ENCODE measurements around the gene TENT5C. TPM values are rescaled to one million over a fixed set of nuclear protein-coding genes. Genes with fewer than 3 reads are reported as not detected.

The TENT5C gene
- total RNA-seq, 1 donor from 2014 or later: 0.53 TPM

- Histone ChIP-seq H3K4me3 (ENCODE audit: low read depth, low read length) (no peak overlapping the region), H3K36me3 (ENCODE audit: control insufficient read depth, insufficient read depth, low read length) (no peaks in the 10 kb centered on the region), H3K27me3 (ENCODE audit: control insufficient read depth, insufficient read depth, low read length) (peaks cover 5% of the 10 kb centered on the region)
- no peak for FAIRE-seq
- DNase-seq (ENCODE audit: low read depth): peak; percentile 81
- TF ChIP-seq CTCF (IDR thresholded peaks at IDR 0.05; ENCODE audit: insufficient read depth, low read length, severe bottlenecking): no peak
Observed at GRCh38 chr1:117673405-117673804, 67.6 kb downstream of the TENT5C start.

GRCh38 chr1:117674521-117675400 lies 68.9 kb downstream of the TENT5C start:
- DNase-seq (ENCODE audit: low read depth): peak; percentile 50
- no peak for FAIRE-seq

GRCh38 chr1:117675907-117676430 lies 70.1 kb downstream of the TENT5C start:
- no peak overlapping the region for H3K4me3 ChIP-seq (ENCODE audit: low read depth, low read length)
- DNase-seq (ENCODE audit: low read depth): no peak
- FAIRE-seq: no peak
- H3K27me3 ChIP-seq (ENCODE audit: control insufficient read depth, insufficient read depth, low read length): peaks cover 7% of the 10 kb centered on the region
- TF ChIP-seq CTCF (IDR thresholded peaks at IDR 0.05; ENCODE audit: insufficient read depth, low read length, severe bottlenecking): no peak
- no peaks in the 10 kb centered on the region for H3K36me3 ChIP-seq (ENCODE audit: control insufficient read depth, insufficient read depth, low read length)

More at GRCh38 chr1:117674521-117675400, 68.9 kb downstream of the TENT5C start:
- peak; percentile 72 for TF ChIP-seq CTCF (IDR thresholded peaks at IDR 0.05; ENCODE audit: insufficient read depth, low read length, severe bottlenecking)
- H3K4me3 ChIP-seq (ENCODE audit: low read depth, low read length): no peak overlapping the region
- H3K36me3 ChIP-seq (ENCODE audit: control insufficient read depth, insufficient read depth, low read length): no peaks in the 10 kb centered on the region
- H3K27me3 ChIP-seq (ENCODE audit: control insufficient read depth, insufficient read depth, low read length): peaks cover 5% of the 10 kb centered on the region

GRCh38 chr1:117676615-117677130 lies 70.8 kb downstream of the TENT5C start:
- no peak for TF ChIP-seq CTCF (IDR thresholded peaks at IDR 0.05; ENCODE audit: insufficient read depth, low read length, severe bottlenecking)
- Histone ChIP-seq H3K27me3 (ENCODE audit: control insufficient read depth, insufficient read depth, low read length) (peaks cover 7% of the 10 kb centered on the region), H3K36me3 (ENCODE audit: control insufficient read depth, insufficient read depth, low read length) (no peaks in the 10 kb centered on the region), H3K4me3 (ENCODE audit: low read depth, low read length) (no peak overlapping the region)
- DNase-seq (ENCODE audit: low read depth) (no peak), FAIRE-seq (no peak)

Other genes with a start within 250 kb of the TENT5C start
- 44.0 and 49.8 TPM in 2 replicates for gene MAN1A2, start 238.6 kb upstream of the TENT5C start, total RNA-seq